ENCODE results near the gene WDR33. TPM values are rescaled to one million over a fixed set of nuclear protein-coding genes. Genes with fewer than 3 reads are reported as not detected.

WDR33 gene
- total RNA-seq, 2 experiments from 2014 or later = 70.7 to 96.6 TPM

DNA sequence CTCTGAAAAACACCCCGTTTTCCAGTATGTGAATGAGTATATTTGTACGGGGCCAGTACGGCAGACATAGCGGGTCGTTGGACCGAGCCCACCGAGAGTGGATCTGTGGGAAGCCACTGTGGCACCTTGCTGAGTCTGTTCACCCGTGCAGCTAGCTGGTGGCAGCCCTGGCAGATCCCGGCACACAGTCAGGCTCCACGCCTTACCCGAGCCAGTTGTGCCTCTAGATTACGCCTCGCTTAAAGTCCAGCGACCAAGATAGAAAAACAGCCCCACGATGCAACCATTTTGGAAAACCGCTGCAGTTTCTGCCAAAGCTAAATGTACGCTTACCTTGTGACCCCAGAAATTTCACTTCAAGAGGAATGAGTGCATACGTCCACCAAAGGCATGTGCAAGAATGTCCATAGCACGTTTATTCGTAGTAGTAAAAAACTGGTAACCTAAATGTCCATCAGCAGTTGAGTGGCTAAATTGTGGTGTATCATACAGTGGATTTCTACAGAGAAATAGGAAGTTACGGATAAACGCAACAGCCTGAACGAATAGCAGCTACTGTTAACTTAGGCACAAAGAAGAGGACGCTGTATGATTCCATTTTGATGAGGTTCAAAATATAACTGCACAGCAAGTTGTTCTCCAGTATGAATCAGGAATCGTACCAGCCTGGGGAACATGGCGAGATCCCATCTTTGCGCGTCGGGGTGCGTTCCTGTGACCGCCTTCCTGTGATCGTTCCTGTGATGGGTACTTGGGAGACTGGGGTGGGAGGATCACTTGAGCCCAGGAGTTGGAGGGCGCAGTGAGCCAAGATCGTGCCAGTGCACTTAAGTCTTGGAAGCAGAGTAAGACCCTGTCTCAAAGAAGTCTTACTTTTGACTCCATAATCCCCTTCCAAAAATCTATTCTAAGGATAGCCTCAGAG, 688 bp upstream of the WDR33 start:
- H2AFZ ChIP-seq (ENCODE audit: low read length) = peak overlapping the region; percentile 58; the same call in 1 of the 2 replicates
- ChIA-PET POLR2A (interaction anchor here (0.7 to 2.4 kb wide), 8 partner anchors 10 to 63 kb away, joined by 3 to 22 read pairs (median 4); no protein-coding TSS in a partner anchor), CTCF (ENCODE audit: unreplicated experiment) (interaction anchor here (0.9 to 1.2 kb wide), 2 partner anchors 9 to 63 kb away, joined by 3 read pairs; no protein-coding TSS in a partner anchor)
- DNase-seq (ENCODE audit: low spot score) = no peak
- H3K9me3 ChIP-seq (ENCODE audit: low read length) = no peaks in the 10 kb centered on the region
- intact Hi-C loops (cut with micrococcal nuclease; ENCODE audit: unreplicated experiment) = loop anchor here (2.0 kb wide), 3 partner anchors 19 to 111 kb away; partner anchors contain the start of gene SFT2D3
- no peak for TF ChIP-seq EZH2phosphoT487 (IDR thresholded peaks at IDR 0.05; ENCODE audit: borderline replicate concordance, low read depth, low read length)
- TF ChIP-seq, protein P1, sequence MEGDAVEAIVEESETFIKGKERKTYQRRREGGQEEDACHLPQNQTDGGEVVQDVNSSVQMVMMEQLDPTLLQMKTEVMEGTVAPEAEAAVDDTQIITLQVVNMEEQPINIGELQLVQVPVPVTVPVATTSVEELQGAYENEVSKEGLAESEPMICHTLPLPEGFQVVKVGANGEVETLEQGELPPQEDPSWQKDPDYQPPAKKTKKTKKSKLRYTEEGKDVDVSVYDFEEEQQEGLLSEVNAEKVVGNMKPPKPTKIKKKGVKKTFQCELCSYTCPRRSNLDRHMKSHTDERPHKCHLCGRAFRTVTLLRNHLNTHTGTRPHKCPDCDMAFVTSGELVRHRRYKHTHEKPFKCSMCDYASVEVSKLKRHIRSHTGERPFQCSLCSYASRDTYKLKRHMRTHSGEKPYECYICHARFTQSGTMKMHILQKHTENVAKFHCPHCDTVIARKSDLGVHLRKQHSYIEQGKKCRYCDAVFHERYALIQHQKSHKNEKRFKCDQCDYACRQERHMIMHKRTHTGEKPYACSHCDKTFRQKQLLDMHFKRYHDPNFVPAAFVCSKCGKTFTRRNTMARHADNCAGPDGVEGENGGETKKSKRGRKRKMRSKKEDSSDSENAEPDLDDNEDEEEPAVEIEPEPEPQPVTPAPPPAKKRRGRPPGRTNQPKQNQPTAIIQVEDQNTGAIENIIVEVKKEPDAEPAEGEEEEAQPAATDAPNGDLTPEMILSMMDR (conservative IDR thresholded peaks at IDR 0.05; ENCODE audit: low read length) = no peak; the same call in 1 of the 2 replicates
- H4K20me1 ChIP-seq (ENCODE audit: insufficient read depth, low read length) = peaks cover 29% of the 10 kb centered on the region
- peak overlapping the region; percentile 87 for H3K4me2 ChIP-seq (ENCODE audit: low read length)
- peaks cover 24% of the 10 kb centered on the region for H3K36me3 ChIP-seq (ENCODE audit: insufficient read depth, low read length)
- H3K4me1 ChIP-seq (ENCODE audit: insufficient read depth, low read length, poor library complexity, severe bottlenecking) = peaks cover 45% of the 10 kb centered on the region
- TSS peak; percentile 99 for BruUV-seq (replicated peaks)
- H3K4me3 ChIP-seq (ENCODE audit: low read depth, low read length, poor library complexity, severe bottlenecking) = peak overlapping the region; percentile 91
- H3K9me2 ChIP-seq (ENCODE audit: insufficient read depth, low read length) = no peaks in the 10 kb centered on the region
- H3K79me2 ChIP-seq (ENCODE audit: insufficient read depth, low read depth, low read length) = peaks cover 41% of the 10 kb centered on the region
- H3K27ac ChIP-seq (ENCODE audit: low read depth, low read length, poor library complexity, severe bottlenecking) = peak overlapping the region; percentile 84

DNA sequence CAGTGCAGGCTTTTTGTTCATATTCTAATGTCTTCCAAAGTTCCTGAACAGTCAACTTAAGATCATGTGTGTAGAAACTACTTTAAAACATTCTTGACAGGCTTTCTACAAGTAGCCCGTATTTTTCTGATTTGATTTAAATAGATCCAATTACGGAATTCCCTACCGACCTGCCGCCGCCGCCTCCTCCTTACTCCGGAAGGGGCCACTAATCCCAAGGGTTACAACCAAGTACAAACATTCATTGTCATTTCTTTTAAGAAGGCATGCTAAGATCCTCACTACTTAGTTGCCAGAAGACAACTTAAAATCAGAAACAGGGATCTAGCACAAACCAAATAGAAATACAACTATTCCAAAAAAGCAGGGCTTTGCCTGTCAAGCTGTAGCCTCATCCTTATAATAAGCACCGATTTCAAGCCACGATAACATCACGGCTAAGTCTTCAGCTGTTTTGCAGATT, 784 bp downstream of the WDR33 start:
- peak overlapping the region; percentile 87 for H3K4me2 ChIP-seq (ENCODE audit: low read length)
- H4K20me1 ChIP-seq (ENCODE audit: insufficient read depth, low read length) = peaks cover 38% of the 10 kb centered on the region
- no peak for DNase-seq (ENCODE audit: low spot score)
- TF ChIP-seq, protein P1 (conservative IDR thresholded peaks at IDR 0.05; ENCODE audit: low read length) = no peak
- no peak for TF ChIP-seq EZH2phosphoT487 (IDR thresholded peaks at IDR 0.05; ENCODE audit: borderline replicate concordance, low read depth, low read length)
- CTCF ChIA-PET (ENCODE audit: unreplicated experiment) = no interaction called here
- H3K27ac ChIP-seq (ENCODE audit: low read depth, low read length, poor library complexity, severe bottlenecking) = peak overlapping the region; percentile 84
- H3K4me3 ChIP-seq (ENCODE audit: low read depth, low read length, poor library complexity, severe bottlenecking) = peak overlapping the region; percentile 91
- no peaks in the 10 kb centered on the region for H3K9me3 ChIP-seq (ENCODE audit: low read length)
- H2AFZ ChIP-seq (ENCODE audit: low read length) = peak overlapping the region; percentile 47; the same call in 1 of the 2 replicates
- peaks cover 29% of the 10 kb centered on the region for H3K36me3 ChIP-seq (ENCODE audit: insufficient read depth, low read length)
- peaks cover 56% of the 10 kb centered on the region for H3K79me2 ChIP-seq (ENCODE audit: insufficient read depth, low read depth, low read length)
- intact Hi-C loops (cut with micrococcal nuclease; ENCODE audit: unreplicated experiment) = loop anchor here (2.0 kb wide), 3 partner anchors 21 to 109 kb away; partner anchors contain the start of gene SFT2D3
- POLR2A ChIA-PET = interaction anchor here (0.6 to 2.4 kb wide), 4 partner anchors 19 to 47 kb away, joined by 3 to 22 read pairs (median 4); partner anchors contain the start of gene POLR2D
- BruUV-seq (replicated peaks) = TSS peak; percentile 62
- H3K9me2 ChIP-seq (ENCODE audit: insufficient read depth, low read length) = no peaks in the 10 kb centered on the region
- peaks cover 59% of the 10 kb centered on the region for H3K4me1 ChIP-seq (ENCODE audit: insufficient read depth, low read length, poor library complexity, severe bottlenecking)

All from OCI-LY7 (cell line).